Measurements from ENCODE around the gene UAP1L1. TPM values are rescaled to one million over a fixed set of nuclear protein-coding genes. Genes with fewer than 3 reads are reported as not detected.

Gene UAP1L1
- total RNA-seq, 1 experiment from 2014 or later, result 6.6 TPM

- H3K18ac ChIP-seq (ENCODE audit: insufficient read length, low read depth, low read length), result no peak overlapping the region
- H4K8ac ChIP-seq (replicated peaks; ENCODE audit: insufficient read length, low read depth, low read length), result no peak overlapping the region
- H3K56ac ChIP-seq (ENCODE audit: insufficient read length, low read depth, low read length), result no peak overlapping the region
- no peak overlapping the region for H3T11ph ChIP-seq (ENCODE audit: low read length)
- H2BK120ac ChIP-seq (ENCODE audit: low read depth, low read length, poor library complexity, severe bottlenecking), result no peak overlapping the region
- H3K27ac ChIP-seq (ENCODE audit: insufficient read length, low read depth, low read length), result no peak overlapping the region
- no peak overlapping the region for H2BK20ac ChIP-seq (ENCODE audit: low read depth, low read length, poor library complexity, severe bottlenecking)
- peaks cover 3% of the 10 kb centered on the region; the same call in 1 of the 2 replicates for H3K27me3 ChIP-seq (ENCODE audit: insufficient read depth, low read length)
- Mint-ChIP-seq H3K27me3 (ENCODE audit: low read depth) (peaks cover 24% of the 10 kb centered on the region), H3K27ac (no peak overlapping the region), H3K4me1 (peaks cover 5 to 6% of the 10 kb centered on the region in 2 experiments), H3K9me3 (no peaks in the 10 kb centered on the region), H3K4me3 (no peak overlapping the region), H3K36me3 (ENCODE audit: insufficient read depth in 1 of 3, low read depth in 3 of 3) (peaks cover 0 to 11% (median 5%) of the 10 kb centered on the region in 3 experiments; a peak in 4 of 7 replicates)
- no peaks in the 10 kb centered on the region for H3K4me1 ChIP-seq (ENCODE audit: insufficient read depth, low read length)
- H4K20me1 ChIP-seq (ENCODE audit: control insufficient read depth, insufficient read depth, insufficient read length), result no peaks in the 10 kb centered on the region
- no peak overlapping the region for H2AK5ac ChIP-seq (ENCODE audit: insufficient read length, low read length)
- no peaks in the 10 kb centered on the region for H3K9me3 ChIP-seq (ENCODE audit: control insufficient read depth, low read depth, low read length)
- peaks cover 11% of the 10 kb centered on the region for H3K23me2 ChIP-seq (ENCODE audit: insufficient read length, low read depth, low read length, poor library complexity, severe bottlenecking)
- no peak for TF ChIP-seq CTCF (conservative IDR thresholded peaks at IDR 0.05)
- no peak overlapping the region for H3K23ac ChIP-seq (ENCODE audit: insufficient read length, low read depth, low read length)
- no peak overlapping the region for H2AFZ ChIP-seq (ENCODE audit: low read length)
- H2BK5ac ChIP-seq (ENCODE audit: insufficient read length, low read length), result no peak overlapping the region
- no peak overlapping the region for H2BK12ac ChIP-seq (ENCODE audit: insufficient read length, low read depth, low read length)
- DNase-seq, result no peak
- no peak overlapping the region for H4K91ac ChIP-seq (ENCODE audit: insufficient read length, low read depth, low read length)
- H3K79me1 ChIP-seq (ENCODE audit: insufficient read depth, low read depth, low read length, poor library complexity, severe bottlenecking), result no peaks in the 10 kb centered on the region
- no peak overlapping the region for H3K4me2 ChIP-seq (ENCODE audit: insufficient read depth, insufficient read length, low read length)
- H4K5ac ChIP-seq (ENCODE audit: insufficient read length, low read depth, low read length), result no peak overlapping the region
- no CpG with 5 or more reads among the region's 36 CpGs for WGBS (ENCODE audit: extremely low coverage, insufficient read length, low lambda C conversion rate)
- no peak overlapping the region for H3K9ac ChIP-seq (ENCODE audit: extremely low read depth, insufficient read length, low read length)
- no peak overlapping the region for H3K4ac ChIP-seq (ENCODE audit: low read depth, low read length)
- no peak overlapping the region for H2BK15ac ChIP-seq (ENCODE audit: low read depth, low read length)
- peaks cover 2% of the 10 kb centered on the region; the same call in 1 of the 2 replicates for H3K79me2 ChIP-seq (ENCODE audit: insufficient read depth, low read length)
- H3K14ac ChIP-seq (ENCODE audit: insufficient read depth, low read length), result no peak overlapping the region
These were observed 34.3 kb upstream of the UAP1L1 start for GRCh38 chr9:137042751-137043727.

Data from H9 (cell line).